ENCODE data around the gene TBC1D16.
"Not testable (repeated sequence)": the region's sequence is repeated elsewhere in the genome, so short reads cannot be mapped to it uniquely, and the experiment has no call there.

The TBC1D16 gene

GRCh38 chr17:79897243-79898063 lies 138.2 kb downstream of the TBC1D16 start:
- DNase-seq (ENCODE audit: low read depth in 2 of 2, low spot score in 1 of 2): no peak

- DNase-seq (ENCODE audit: low read depth in 2 of 2, low spot score in 1 of 2): not testable (repeated sequence)
Observed at GRCh38 chr17:79893457-79893856, 142.2 kb downstream of the TBC1D16 start.

GRCh38 chr17:79892457-79893241 lies 143.0 kb downstream of the TBC1D16 start:
- DNase-seq (ENCODE audit: low read depth in 2 of 2, low spot score in 1 of 2): no peak

- no peak for DNase-seq (ENCODE audit: low read depth in 2 of 2, low spot score in 1 of 2)
Observed at GRCh38 chr17:79891113-79891730, 144.4 kb downstream of the TBC1D16 start.

- no peak for DNase-seq (ENCODE audit: low read depth in 2 of 2, low spot score in 1 of 2)
Observed at GRCh38 chr17:79890706-79891105, 145.0 kb downstream of the TBC1D16 start.

GRCh38 chr17:79888811-79889634 lies 146.6 kb downstream of the TBC1D16 start:
- no peak for DNase-seq (ENCODE audit: low read depth in 2 of 2, low spot score in 1 of 2)

- DNase-seq (ENCODE audit: low read depth in 2 of 2, low spot score in 1 of 2): no peak
Observed at GRCh38 chr17:79888009-79888540, 147.6 kb downstream of the TBC1D16 start.

- no peak for DNase-seq (ENCODE audit: low read depth in 2 of 2, low spot score in 1 of 2)
Observed at GRCh38 chr17:79887451-79887991, 148.2 kb downstream of the TBC1D16 start.

GRCh38 chr17:79883202-79883601 lies 152.5 kb downstream of the TBC1D16 start:
- no peak for DNase-seq (ENCODE audit: low read depth in 2 of 2, low spot score in 1 of 2)
